Activated CD4-positive, alpha-beta T cell treated with anti-CD3 and anti-CD28 coated beads, Interleukin-2, amount 50 U/mL, for 16 hours (primary cell): Measurements from ENCODE around the gene MMAB.

Experiments used
- DNase-seq: peaks from one replicate; pipeline ENCODE4 v3.0.0-alpha.2; 2020

MMAB gene

DNA sequence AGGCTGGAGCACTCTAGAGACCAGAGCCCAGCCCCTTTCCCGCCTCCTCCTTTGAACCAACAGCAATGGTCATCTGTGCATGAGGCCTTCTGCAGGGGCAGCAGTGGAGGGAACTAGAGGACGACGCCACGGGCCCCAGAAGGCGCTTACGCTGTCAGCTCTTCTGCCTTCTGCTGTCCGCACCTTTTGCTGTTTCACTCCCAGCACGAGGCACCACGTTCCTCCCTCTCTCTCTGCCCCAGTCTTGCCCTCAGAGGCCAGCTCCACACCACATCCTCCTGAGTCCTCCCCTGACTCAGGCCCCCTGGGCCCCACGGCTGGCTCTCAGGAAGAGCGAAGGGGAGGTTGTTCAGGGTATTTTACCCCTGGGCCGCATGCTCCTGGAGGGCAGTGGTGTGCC lies 15.5 kb downstream of the MMAB start:
- no peak for DNase-seq

DNA sequence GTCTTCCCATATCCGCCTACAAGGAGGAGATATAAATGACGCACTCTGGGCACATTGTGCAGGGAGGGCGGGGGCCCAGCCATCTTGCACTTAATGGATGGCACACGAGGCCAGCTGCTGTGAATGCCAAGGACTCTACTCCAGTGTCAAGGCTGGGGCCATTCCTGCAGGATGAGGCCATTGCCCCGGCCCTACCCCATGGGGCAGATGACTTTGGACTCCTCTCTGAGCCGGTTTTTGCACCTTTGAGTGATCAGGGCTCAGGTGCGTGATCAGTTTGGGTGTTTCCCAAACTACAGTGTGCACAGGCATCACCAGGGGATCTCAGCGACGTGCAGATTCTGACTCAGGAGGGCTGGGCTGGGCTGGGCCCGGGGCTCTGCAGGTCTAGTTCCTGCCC lies 16.1 kb downstream of the MMAB start:
- DNase-seq = no peak

DNA sequence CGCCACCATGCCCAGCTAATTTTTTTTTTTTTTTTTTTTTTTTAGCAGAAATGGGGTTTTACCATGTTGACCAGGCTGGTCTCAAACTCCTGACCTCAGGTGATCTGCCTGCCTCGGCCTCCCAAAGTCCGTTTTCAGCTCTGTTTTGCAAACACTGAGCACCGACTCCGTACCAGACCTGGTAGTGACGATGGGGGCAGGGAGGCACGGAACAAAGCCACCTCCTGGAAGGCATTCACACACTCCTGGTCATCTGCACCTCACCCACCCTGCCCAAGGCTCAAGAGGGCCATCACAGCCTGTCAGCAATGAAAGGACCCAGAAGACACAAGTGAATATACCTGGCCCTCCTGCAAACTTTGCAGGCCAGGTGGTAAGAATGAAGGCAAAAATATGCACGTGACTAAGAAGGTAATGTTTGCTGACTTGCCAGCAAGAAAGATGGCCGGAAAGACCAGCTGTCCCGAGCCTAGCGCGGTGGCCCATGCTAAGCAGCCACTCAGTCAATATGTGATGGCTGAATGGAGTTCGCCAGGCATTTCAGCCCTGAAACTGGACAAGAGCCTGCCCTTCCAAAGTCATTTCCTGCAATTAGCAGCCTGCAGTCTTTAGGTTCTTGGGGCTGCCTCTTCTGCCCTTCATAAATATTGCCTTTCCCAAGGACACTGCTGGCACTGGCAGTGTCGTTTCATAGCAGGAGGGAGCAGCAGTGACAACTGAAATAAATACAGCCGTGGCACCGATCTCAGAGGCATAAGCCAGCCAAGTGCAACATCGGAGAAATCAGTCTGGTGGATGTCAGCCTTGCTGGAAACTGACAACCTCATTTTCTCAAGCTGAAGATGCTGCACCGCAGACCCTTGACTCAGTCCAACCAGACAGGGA lies 17.6 kb downstream of the MMAB start:
- DNase-seq = no peak

DNA sequence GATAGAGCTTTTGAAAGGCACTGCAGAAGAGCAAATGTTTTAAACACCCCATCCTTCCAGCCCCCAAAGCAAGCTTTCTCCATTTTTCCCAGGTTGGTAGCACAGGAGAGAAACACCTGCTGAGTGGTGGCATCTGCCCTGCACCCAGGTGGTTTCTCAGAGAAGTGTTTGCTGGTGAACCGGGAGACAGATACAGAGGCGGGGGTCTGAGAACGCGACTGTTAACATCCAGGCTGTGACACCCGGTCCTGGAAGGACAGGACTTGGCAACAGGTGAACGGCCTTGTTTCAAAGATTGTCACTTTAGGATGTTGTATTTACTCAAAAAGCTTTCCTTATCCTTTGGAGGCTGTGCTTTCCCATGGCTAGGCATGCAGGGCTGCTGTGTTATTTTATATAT lies 18.5 kb downstream of the MMAB start:
- DNase-seq = no peak

DNA sequence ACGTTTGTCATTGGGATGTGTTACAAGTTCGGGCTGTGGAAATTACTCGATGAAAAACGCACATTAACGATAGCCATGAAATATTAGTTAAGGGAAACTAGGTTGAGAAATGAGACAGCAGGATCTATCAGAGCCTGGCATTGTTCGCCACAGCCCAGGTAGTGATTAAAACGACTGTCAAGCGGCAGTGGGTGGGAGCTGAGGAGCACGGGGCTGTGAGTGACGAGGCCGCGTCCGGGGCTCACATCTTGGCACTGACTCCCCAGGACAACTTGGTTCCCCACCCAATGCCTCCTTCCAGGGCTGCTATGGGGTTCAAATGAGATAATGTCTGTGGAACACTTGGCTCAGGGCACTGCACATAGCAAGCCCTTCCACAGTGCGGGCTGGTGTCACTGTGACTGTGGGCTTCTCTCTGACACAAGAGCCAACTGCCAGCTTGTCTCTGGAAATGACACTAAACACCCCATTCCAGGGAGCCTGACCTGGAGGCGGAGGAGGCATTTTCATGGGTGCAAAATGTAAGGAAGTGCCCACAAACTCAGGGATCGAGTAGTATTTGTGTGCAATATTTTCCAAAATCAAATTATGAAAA lies 19.3 kb downstream of the MMAB start:
- DNase-seq = no peak

DNA sequence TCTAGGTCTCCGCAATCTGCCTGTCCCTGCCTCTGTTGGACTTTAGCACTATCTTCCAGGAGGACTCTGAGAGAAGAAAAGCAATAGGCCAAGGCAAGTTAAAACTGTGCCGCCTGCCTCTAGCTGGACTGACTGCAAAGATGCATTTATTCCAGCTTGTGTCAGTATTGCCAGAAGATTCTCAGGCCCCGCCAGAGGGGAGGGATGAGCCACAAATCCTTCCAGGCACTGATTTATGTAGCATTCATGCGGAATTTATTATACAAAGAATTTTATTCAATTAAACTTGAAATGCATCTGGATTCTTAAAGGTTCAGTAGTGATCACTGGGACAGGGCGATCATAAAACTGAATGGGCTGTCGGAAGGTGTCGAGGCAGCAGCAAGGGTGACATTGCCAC lies 19.8 kb downstream of the MMAB start:
- no peak for DNase-seq

DNA sequence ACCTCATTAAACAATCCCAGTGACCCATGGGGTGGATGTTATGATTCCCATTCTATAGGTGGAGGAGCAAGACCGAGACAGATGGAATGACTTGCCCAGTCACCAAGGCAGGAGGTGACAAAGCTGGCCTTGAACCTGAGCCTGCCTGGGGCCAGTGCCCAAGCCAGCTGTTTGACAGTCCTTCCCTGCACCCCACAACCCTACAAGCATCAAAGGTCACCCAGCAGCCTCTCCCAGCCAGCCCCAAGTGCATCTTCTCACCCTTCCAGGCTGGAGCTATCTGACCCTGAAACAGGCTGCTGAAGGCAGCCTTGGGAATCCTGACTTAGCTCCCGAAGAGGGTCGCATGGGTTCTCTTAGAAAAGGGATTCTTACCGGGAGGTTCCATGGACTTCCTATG lies 20.3 kb downstream of the MMAB start:
- DNase-seq = no peak

DNA sequence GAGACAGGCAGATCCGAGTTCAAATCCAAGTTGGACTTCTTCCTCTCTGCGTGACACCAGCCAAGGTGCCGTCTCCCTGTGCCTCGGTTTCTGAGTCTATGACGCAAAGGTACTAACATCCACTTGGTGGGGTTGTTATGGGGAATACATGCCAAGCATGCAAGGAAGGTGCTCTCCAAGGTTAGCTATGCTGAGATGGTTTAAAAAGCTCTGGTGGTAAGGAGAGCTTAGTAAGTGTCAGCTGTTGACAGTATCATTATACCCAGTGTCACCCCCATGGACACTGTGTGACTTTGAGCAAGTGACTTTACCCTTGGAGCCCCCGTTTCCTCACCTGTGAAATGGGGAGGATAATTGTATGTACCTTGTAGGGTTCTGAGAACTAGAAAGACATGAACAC lies 22.2 kb downstream of the MMAB start:
- DNase-seq = no peak

DNA sequence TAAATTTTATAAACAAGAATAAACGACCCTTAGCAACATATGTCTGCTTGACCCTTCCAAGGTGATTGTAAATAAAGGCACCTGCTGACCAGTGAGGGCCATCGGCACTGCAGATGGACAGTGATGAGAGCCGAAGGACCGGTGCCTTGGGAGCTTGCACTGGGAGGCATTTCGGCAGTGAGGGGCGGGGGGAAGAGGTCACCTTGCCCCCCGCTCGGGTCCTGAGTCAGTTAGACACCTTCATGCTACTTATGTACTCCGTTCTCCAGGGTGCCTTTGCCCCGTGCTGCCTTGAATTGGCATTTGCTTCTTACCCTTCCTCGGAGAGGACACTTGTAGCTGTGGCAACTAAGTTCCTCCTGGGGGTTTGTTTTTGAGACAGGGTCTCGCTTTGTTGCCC lies 23.0 kb downstream of the MMAB start:
- no peak for DNase-seq

DNA sequence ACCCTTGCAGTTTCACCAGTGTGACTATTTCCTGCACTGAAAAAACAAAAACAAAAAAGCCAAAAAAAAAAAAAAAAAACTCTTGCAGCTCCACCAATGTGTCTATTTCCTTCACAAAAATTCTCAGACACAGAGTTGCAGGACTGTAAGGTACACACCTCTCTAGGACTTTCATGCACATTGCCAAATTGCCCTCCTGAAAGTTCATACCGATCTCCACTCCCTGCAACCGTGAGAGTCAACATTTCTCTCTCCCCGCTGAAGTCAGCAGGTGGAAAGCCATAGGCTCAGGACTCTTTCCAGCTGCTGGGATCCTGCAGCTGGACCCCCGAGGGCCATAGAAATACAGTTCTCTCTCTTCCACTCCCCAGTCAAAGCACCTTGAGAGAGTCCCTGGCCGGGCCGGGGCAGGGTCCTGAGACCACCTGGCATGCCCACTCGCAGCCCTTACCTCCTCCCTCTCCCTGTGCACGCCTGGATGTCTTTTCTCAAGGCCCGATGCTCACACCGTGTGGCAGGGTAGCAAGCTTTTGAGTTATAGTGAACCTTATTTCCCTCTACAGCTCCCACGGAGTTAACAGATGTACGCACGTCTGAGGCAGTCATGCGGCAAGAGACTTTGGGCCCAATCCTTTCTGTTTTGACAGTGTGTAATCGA lies 23.6 kb downstream of the MMAB start:
- no peak for DNase-seq

DNA sequence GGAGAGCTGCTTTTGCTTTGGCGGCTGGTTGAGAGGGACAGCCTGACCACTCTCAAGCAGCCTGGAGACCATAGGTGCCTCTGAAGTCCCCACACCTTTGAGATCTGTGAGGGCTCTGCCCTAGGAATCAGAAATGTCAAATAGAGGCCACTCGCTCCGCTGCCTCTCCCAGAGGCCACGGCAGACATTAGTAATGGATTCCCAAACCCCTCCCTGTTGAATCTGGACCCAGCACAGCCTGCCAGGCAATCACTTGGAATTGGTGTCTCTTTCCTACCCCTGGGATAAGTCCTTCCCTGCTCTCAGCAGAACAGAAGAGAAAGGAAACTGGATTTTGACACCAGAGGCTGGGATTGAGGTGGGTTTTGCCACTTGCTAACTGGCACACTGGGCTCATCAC lies 25.0 kb downstream of the MMAB start:
- no peak for DNase-seq

DNA sequence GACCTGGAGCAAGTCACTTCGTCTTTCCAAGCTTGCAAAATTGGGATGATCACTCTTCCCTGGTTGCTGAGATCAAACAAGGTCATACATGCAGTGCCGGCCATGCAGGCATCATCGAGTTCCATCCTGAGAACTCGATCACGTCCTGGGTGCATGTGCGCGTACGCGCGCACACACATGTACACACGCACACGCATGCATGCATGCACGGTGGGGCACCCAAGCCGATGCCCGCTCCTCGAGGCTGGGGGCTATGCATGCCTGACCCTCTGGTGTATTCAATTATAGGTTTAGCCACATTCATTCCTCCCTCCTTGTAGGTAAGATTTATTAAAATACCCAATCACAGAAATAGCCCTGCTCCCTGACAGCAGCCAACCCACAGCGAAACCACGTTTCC lies 26.0 kb downstream of the MMAB start:
- DNase-seq = no peak

DNA sequence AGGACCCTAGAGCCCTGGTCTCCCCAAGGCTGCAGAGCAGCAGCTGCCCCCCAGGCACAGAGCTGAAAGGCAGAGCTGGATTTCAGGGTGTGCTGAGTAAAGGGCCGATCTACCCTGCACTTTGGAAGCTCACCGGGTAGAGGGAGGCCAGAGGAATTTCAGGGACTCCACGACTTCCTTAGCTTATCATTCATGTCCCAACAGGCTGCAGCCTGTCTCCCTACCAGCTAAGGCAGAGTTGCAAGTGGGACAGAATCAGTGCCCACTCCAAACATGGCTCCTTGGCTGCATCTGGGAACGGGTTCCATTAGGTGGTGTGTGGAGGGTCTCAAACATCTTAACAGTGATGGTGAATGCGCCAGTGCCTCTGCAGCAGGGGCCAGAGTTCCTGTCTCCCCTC lies 27.5 kb downstream of the MMAB start:
- DNase-seq = no peak

DNA sequence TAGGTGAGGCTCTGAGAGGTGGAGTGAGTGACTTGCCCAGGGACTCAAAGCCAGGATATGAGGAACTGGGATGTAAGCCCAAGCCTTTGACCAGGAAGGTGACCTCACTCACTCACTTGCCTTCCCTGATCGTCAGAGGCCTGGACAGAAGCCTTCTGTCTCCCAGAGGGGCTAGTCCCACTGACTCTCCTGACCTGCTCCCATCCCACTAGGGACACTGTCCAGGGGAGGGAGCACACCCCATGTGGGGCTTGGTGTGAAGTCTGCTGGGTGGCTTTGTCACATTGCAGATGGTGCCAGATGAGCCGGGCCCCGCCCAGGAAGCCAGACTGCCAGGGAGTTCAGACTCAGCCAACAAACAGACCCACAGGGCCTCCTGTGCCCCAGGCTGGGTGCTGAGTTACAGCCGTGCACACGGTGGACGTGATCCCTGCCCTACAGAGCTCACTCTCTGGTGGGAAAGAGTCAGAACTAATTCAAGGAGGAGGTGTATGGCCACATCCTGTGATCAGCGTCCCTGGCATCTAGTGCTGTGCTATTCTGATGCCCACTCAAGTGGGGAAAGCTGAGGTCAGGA lies 28.3 kb downstream of the MMAB start:
- DNase-seq = peak; percentile 17

DNA sequence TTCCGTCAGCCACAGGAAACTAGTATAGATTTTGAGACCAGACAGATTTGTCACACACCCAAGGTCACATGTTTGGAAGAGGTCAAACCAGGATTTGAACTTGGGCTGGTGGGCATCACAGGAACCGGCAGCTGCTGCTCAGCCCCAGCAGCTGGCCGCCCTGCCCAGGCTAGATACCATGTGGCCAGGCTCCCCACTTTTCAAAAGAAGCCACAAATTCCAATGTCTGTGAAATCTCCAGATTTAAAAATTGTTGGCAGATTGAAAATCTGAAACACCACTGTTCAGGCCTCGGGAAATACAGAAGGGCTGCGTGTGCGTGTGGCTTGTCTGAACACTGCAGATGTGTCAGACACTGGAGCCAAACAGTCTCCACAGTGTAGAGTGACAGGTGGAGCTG lies 30.4 kb downstream of the MMAB start:
- no peak for DNase-seq

DNA sequence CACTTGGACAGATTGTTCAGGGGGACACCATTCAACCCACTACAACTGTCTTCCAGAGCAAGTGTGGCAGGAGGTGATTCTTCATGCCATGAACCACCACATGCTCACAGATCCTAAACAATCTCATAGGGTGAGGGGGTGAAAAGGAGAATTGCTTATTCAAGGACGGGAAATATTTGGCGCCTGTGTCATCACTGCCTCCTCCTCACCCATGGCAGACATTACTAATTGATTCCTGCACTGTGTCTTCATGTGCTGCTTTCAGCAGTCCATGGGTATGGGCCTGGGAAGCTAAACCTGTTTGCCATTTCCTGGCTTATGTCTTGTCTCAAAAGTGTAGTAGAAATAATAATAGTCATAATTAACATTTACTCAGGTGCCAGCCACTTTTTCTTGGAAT lies 31.3 kb downstream of the MMAB start:
- DNase-seq = no peak

DNA sequence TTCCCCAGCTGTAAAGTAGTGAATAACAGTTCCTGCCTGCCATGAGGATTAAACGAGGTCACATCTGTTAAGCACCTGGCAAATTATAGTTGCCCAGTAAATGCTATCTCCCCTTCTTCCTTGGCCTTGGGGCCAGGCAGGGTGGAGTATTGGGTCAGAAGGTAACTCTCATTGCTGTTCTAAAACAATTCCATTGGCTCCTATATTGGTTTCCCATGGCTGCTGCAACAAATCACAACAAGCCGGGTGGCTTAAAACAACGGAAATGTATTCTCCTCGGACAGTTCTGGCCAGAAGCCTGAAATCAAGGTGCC lies 31.9 kb downstream of the MMAB start:
- DNase-seq = no peak

DNA sequence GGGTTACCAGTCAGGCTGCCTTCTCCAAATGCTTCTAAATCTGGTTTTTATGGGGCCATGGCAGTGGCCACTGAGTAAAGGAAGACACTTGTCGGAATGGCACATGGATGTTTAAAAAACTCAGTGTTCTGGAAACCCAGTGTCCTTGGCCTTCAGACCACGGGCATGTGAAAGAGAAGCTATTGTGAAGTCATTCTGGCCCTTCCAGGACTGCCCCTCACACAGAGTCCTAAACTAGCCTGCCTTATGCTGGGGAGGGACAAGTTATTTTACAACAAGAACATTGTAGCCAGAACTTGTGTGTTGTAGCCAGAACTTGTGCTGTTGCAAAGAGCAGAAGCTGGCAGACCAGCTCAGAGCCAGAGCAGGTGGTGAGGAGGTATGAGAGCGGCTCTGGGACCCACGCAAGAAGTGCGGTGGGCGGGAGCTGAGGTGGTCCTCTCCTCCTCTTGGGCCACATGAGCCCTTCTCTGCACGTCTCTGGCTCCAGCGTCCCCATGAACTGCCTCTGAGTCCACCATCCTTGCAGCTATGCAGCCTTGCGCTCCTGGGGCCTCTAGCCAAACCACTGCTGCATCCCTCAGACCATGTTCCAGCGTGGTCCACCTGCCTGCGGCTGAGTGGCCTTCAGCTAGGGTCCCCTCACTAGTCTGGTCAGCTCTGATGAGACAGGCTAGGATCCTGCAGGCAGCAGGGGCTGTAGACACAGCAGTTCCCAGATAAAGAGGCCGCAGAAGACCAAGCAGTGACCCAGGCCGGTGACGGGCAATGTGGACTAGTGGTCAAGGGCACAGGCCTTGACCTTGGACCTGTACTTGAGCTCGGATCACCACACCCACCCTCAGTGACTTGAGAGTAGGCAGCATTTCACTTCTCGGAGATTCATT lies 32.5 kb downstream of the MMAB start:
- no peak for DNase-seq

DNA sequence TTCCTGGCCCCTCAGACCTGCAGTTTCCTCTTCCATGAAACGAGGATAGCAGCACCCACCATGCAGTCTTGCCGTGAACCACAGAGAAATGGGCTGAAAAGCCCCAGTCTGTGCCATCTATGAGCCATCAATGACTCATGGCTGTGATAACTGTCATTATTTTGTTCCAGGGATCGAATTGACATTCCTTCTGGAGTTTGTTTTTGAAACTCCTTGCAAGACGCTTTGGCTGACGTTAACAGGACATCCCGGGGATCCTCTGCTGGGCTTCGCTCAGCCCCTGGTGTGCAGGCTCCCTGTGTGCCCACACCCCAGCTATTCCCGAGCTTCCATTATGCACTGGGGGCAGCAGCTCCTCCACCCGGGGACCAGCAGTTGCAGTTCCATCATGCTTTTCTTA lies 33.8 kb downstream of the MMAB start:
- no peak for DNase-seq

DNA sequence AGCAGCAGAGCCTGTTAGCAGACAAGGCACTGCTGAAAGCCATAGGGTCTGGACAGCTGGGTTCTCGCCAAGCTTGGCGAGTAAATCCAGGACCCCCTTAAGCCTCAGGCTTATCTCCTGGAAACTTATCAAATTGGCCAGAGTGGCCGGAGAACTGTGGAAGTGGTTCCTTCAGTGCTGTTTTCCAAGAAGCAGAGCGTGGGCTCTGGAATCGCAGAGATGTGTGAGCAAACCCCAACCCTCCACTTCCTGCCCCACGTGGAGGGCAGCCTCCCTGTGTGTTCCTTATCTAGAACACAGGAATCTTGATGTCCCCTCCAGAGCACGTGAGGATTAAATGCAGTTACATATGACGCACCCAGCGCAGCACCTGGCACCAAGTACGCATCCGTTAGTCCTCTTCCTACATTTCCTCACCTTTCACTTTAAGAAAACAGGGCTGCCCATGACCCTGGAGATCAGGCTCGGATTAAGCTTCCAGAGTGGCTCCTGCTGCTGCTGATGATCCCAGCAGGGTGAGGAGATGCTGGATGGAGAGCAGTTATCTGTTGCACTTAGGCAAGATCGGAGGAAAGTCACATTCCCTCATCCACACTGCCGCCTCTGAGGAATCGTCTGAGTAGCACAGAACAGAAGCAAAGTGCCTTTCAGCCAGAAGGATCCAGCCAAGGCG lies 35.0 kb downstream of the MMAB start:
- DNase-seq = no peak

DNA sequence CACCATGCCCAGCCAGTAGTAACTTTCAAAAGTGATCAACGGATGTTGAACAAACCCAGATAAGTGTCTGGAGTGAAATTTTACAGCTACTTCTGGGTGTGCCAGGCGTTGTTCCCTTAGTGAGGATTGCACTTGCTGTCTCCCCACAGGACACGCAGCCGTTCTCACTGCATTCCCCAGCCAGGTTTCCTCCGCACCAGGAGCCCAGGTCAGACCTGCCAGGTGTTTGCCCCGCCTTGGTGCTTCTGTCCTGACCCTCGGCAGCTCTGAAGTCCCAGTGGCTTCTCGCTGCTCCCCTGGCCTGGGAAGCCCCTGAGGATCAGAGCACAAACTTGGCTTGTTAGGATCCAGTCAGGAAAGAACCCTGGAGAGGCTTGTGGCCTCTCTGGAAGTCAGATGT lies 36.2 kb downstream of the MMAB start:
- no peak for DNase-seq

DNA sequence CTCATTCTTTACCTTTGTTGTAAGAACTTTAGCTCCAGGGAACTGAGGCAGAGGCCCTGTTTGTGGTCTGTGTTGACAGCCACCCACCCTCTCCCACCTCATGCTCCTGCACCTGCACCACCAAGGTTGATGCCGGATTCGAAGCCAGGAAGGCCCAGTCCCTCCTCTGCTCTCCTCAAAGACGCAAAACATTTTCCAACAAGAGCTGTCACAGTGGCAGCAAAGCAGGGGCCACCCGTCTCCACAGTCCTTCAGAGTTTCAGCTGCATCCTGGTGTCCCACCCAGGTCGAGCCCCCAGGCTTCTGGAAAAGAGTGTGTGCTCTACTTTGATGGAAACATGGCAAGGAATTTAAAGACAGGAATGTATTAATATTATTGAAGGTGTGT lies 37.4 kb downstream of the MMAB start:
- no peak for DNase-seq
